ENCODE data around the gene GART.

Gene GART

DNA sequence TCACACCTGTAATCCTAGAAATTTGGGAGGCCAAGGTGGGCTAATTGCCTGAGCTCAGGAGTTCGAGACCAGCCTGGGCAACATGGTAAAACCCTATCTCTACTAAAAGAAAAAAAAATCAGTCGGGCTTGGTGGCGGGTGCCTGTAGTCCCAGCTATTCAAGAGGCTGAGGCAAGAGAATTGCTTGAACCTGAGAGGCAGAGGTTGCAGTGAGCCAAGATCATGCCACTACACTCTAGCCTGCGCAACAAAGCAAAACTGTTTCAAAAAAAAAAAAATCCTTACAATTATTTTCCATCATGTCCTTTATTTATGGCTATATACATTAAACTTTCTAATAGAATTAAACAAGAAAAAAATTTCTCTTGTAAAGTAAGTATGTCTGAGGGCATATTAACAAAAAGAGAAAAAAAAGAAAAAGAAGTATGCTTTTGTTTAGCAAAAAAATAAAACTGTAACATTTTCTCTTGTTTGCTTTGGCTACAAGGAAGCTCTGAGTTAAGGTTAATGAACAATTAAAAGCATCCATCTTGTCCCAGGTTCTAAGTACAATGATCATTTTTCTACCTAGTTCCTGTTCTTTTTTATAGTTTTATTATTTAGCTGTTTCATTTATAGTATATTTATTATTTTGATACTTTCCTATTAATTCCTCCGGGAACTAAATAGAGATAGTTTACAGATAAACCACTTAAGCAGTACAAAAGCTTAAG is 80.2 kb downstream of the GART start:
- no peak for DNase-seq

- no peak for DNase-seq
Measured at GRCh38 chr21:33458861-33459260, 83.1 kb downstream of the GART start.

GRCh38 chr21:33455686-33456446 is 86.1 kb downstream of the GART start:
- no peak for DNase-seq

All from C1 segment of cervical spinal cord (tissue), 14 donors.